ENCODE measurements around the gene EEFSEC.

- TF ChIP-seq CTCF (IDR thresholded peaks at IDR 0.05) (no peak), EZH2 (IDR thresholded peaks at IDR 0.05) (no peak)
These were observed 163.2 kb downstream of the EEFSEC start for GRCh38 chr3:128316481-128316891.
